Measurements from ENCODE around the gene CTTNBP2.

The CTTNBP2 gene

GRCh38 chr7:117841611-117842010 is 31.6 kb downstream of the CTTNBP2 start:
- H3K27me3 ChIP-seq (ENCODE audit: insufficient read depth, low read length), result no peaks in the 10 kb centered on the region
- H3K4me1 ChIP-seq (ENCODE audit: insufficient read depth, low read length), result no peaks in the 10 kb centered on the region
- no peak overlapping the region for H3K4me3 ChIP-seq (ENCODE audit: low read length)
- H3K36me3 ChIP-seq (ENCODE audit: insufficient read depth, low read length), result no peaks in the 10 kb centered on the region; the same call in 1 of the 2 replicates
- WGBS, result 86% methylated on average over 1 of the region's 2 CpGs
- no peak overlapping the region for H3K9ac ChIP-seq (ENCODE audit: low read depth, low read length)
- 0 out of 2 replicates have a peak, but pooled peaks cover 2% of the 10 kb centered on the region for H3K9me3 ChIP-seq (ENCODE audit: insufficient read depth, low read depth, low read length)
- no peak overlapping the region for H3K27ac ChIP-seq (ENCODE audit: low read depth, low read length)

GRCh38 chr7:117841011-117841410 is 32.2 kb downstream of the CTTNBP2 start:
- H3K4me3 ChIP-seq (ENCODE audit: low read length), result no peak overlapping the region
- H3K4me1 ChIP-seq (ENCODE audit: insufficient read depth, low read length), result peaks cover under 1% of the 10 kb centered on the region; the same call in 1 of the 2 replicates
- 0 out of 2 replicates have a peak, but pooled peaks cover 2% of the 10 kb centered on the region for H3K9me3 ChIP-seq (ENCODE audit: insufficient read depth, low read depth, low read length)
- no peak overlapping the region for H3K9ac ChIP-seq (ENCODE audit: low read depth, low read length)
- H3K27ac ChIP-seq (ENCODE audit: low read depth, low read length), result no peak overlapping the region
- H3K36me3 ChIP-seq (ENCODE audit: insufficient read depth, low read length), result no peaks in the 10 kb centered on the region; the same call in 1 of the 2 replicates
- no peaks in the 10 kb centered on the region for H3K27me3 ChIP-seq (ENCODE audit: insufficient read depth, low read length)

- no peak overlapping the region for H3K4me3 ChIP-seq (ENCODE audit: low read length)
- no peaks in the 10 kb centered on the region for H3K36me3 ChIP-seq (ENCODE audit: insufficient read depth, low read length)
- H3K27me3 ChIP-seq (ENCODE audit: insufficient read depth, low read length), result no peaks in the 10 kb centered on the region
- H3K9me3 ChIP-seq (ENCODE audit: insufficient read depth, low read depth, low read length), result 0 out of 2 replicates have a peak, but pooled peaks cover 2% of the 10 kb centered on the region
- H3K4me1 ChIP-seq (ENCODE audit: insufficient read depth, low read length), result peaks cover 15% of the 10 kb centered on the region
- no peak overlapping the region for H3K27ac ChIP-seq (ENCODE audit: low read depth, low read length)
- H3K9ac ChIP-seq (ENCODE audit: low read depth, low read length), result no peak overlapping the region
Observed at GRCh38 chr7:117839507-117839906, 33.7 kb downstream of the CTTNBP2 start.

- peaks cover 18% of the 10 kb centered on the region for H3K4me1 ChIP-seq (ENCODE audit: insufficient read depth, low read length)
- H3K27ac ChIP-seq (ENCODE audit: low read depth, low read length), result no peak overlapping the region
- H3K9ac ChIP-seq (ENCODE audit: low read depth, low read length), result no peak overlapping the region
- 96% methylated on average over 1 of the region's 1 CpG for WGBS
- H3K27me3 ChIP-seq (ENCODE audit: insufficient read depth, low read length), result no peaks in the 10 kb centered on the region
- H3K36me3 ChIP-seq (ENCODE audit: insufficient read depth, low read length), result no peaks in the 10 kb centered on the region
- H3K9me3 ChIP-seq (ENCODE audit: insufficient read depth, low read depth, low read length), result no peaks in the 10 kb centered on the region
- H3K4me3 ChIP-seq (ENCODE audit: low read length), result no peak overlapping the region
Observed at GRCh38 chr7:117837841-117838240, 35.4 kb downstream of the CTTNBP2 start.

DNA sequence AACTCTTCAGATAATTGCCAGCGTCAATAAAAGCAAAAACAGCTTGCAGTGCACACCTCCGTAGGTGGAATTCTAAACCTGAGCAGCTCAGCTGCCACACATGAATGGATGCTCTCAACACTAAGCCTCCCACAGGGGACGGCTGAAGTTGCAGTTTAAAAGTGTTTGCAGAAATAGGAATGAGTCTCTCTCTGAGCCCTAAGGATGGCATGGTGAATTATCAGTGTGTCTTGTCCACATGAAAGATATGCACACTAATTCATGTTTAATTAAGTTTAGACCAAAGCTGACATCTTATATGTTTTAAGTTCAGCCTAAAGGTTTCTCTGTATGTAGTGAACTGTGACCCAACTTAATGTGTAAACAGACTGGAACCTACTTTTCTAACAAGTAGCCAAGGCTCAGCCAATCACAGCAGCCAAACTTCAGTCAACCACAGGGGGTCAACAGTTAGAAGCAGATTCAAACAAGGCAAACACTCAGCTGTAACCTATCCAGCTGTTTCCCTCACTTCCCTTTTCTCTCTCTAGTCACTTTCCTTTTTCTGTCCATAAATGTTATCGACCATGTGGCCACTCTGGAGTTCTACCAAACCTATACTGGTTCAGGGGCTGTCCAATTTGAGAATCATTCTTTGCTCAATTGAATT is 38.1 kb downstream of the CTTNBP2 start:
- H3K9me3 ChIP-seq (ENCODE audit: insufficient read depth, low read depth, low read length), result no peaks in the 10 kb centered on the region
- H3K9ac ChIP-seq (ENCODE audit: low read depth, low read length), result no peak overlapping the region
- 76% methylated on average over 4 of the region's 4 CpGs for WGBS
- no peaks in the 10 kb centered on the region for H3K36me3 ChIP-seq (ENCODE audit: insufficient read depth, low read length)
- H3K27ac ChIP-seq (ENCODE audit: low read depth, low read length), result peak overlapping the region; percentile 53; the same call in 1 of the 2 replicates
- H3K4me3 ChIP-seq (ENCODE audit: low read length), result no peak overlapping the region
- H3K27me3 ChIP-seq (ENCODE audit: insufficient read depth, low read length), result no peaks in the 10 kb centered on the region
- peaks cover 18% of the 10 kb centered on the region for H3K4me1 ChIP-seq (ENCODE audit: insufficient read depth, low read length)

- Histone ChIP-seq H3K27ac (ENCODE audit: low read depth, low read length) (no peak overlapping the region), H3K9me3 (ENCODE audit: insufficient read depth, low read depth, low read length) (no peaks in the 10 kb centered on the region), H3K4me3 (ENCODE audit: low read length) (no peak overlapping the region), H3K27me3 (ENCODE audit: insufficient read depth, low read length) (no peaks in the 10 kb centered on the region), H3K36me3 (ENCODE audit: insufficient read depth, low read length) (no peaks in the 10 kb centered on the region), H3K4me1 (ENCODE audit: insufficient read depth, low read length) (peaks cover 25% of the 10 kb centered on the region), H3K9ac (ENCODE audit: low read depth, low read length) (no peak overlapping the region)
- WGBS, result 91% methylated on average over 5 of the region's 5 CpGs
Observed at GRCh38 chr7:117830422-117830954, 42.8 kb downstream of the CTTNBP2 start.

DNA sequence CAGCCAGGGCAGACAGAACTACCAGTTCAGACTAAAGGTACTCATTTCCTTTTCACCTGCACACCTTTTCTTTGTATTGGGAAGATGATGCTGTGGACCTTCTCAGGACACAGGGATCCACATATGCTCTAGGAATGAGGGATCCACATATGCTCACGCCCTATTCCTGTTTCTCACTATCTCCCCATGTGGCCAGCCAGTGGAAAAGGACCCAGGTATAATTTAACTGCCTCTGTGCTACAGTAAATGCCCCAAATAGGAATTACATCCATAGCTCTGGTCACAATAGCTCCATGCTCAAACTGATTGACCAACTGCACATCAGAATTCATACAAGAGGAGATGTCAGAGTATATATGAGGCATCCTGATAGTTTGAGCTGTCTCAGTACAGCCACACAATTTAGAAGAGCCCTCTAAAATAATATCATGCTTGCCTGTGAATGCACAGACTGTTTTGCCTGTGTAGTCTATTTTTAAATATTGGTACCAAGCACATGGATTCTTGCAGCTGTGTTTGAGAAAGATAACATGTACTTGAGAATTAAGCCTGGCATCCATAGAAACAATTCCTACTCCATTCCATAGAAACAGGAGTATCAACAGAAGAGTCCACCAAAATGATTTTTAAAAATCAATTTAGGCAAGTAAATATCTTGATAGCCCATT is 43.7 kb downstream of the CTTNBP2 start:
- H3K9ac ChIP-seq (ENCODE audit: low read depth, low read length), result no peak overlapping the region
- no peaks in the 10 kb centered on the region for H3K9me3 ChIP-seq (ENCODE audit: insufficient read depth, low read depth, low read length)
- 85% methylated on average over 1 of the region's 1 CpG for WGBS
- no peaks in the 10 kb centered on the region for H3K36me3 ChIP-seq (ENCODE audit: insufficient read depth, low read length)
- peaks cover 16% of the 10 kb centered on the region for H3K4me1 ChIP-seq (ENCODE audit: insufficient read depth, low read length)
- H3K4me3 ChIP-seq (ENCODE audit: low read length), result no peak overlapping the region
- H3K27me3 ChIP-seq (ENCODE audit: insufficient read depth, low read length), result no peaks in the 10 kb centered on the region
- H3K27ac ChIP-seq (ENCODE audit: low read depth, low read length), result no peak overlapping the region

DNA sequence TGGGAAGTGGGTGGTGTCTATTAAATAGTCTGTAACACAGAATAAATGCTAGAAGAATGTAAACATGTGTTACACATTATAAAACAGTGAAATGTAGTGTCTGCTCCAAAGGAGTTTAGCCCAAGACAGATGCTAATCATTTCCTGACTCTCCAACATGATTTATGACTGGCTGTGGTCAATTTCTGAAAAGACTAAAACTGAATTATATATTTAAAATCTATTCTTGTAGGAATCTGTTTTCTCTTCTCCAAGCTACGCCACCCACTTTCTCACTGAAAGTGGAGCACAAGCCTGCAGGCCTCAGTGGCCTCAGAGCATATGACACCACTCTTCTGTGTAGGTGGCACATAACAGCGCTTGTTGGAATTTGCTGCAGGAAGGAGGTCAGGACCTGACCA is 44.4 kb downstream of the CTTNBP2 start:
- Histone ChIP-seq H3K27me3 (ENCODE audit: insufficient read depth, low read length) (no peaks in the 10 kb centered on the region), H3K4me3 (ENCODE audit: low read length) (no peak overlapping the region), H3K4me1 (ENCODE audit: insufficient read depth, low read length) (peaks cover 12% of the 10 kb centered on the region; the same call in 1 of the 2 replicates), H3K9me3 (ENCODE audit: insufficient read depth, low read depth, low read length) (no peaks in the 10 kb centered on the region), H3K27ac (ENCODE audit: low read depth, low read length) (no peak overlapping the region), H3K36me3 (ENCODE audit: insufficient read depth, low read length) (no peaks in the 10 kb centered on the region), H3K9ac (ENCODE audit: low read depth, low read length) (no peak overlapping the region)
- WGBS, result 90% methylated on average over 2 of the region's 2 CpGs

- no peaks in the 10 kb centered on the region for H3K27me3 ChIP-seq (ENCODE audit: insufficient read depth, low read length)
- no peak overlapping the region for H3K27ac ChIP-seq (ENCODE audit: low read depth, low read length)
- peaks cover 14% of the 10 kb centered on the region for H3K4me1 ChIP-seq (ENCODE audit: insufficient read depth, low read length)
- H3K36me3 ChIP-seq (ENCODE audit: insufficient read depth, low read length), result no peaks in the 10 kb centered on the region; the same call in 1 of the 2 replicates
- H3K9ac ChIP-seq (ENCODE audit: low read depth, low read length), result no peak overlapping the region
- H3K9me3 ChIP-seq (ENCODE audit: insufficient read depth, low read depth, low read length), result no peaks in the 10 kb centered on the region
- WGBS, result 97% methylated on average over 2 of the region's 2 CpGs
- H3K4me3 ChIP-seq (ENCODE audit: low read length), result no peak overlapping the region
Observed at GRCh38 chr7:117827862-117828261, 45.4 kb downstream of the CTTNBP2 start.

DNA sequence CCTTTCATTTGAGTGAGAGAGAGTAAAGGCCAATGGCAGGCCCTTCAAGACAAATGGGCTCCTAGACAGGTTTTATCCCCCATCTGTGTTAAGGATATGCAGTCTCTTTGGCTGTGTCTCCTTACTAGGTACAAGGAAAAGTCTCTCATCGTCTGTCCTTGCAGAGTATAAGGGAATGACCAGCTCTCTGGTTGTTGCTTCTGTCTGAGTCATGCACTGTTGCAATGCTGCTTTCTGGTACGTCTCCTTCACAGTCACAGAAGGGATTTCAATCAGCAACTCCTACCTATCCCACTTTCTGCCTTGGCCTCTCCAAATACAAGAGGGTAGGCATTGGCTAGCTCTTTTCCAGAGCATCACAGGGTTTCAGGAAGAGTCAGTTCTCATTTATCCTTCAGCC is 48.1 kb downstream of the CTTNBP2 start:
- no peak overlapping the region for H3K4me3 ChIP-seq (ENCODE audit: low read length)
- H3K9ac ChIP-seq (ENCODE audit: low read depth, low read length), result no peak overlapping the region
- H3K27ac ChIP-seq (ENCODE audit: low read depth, low read length), result no peak overlapping the region
- H3K27me3 ChIP-seq (ENCODE audit: insufficient read depth, low read length), result no peaks in the 10 kb centered on the region
- peaks cover 17% of the 10 kb centered on the region for H3K4me1 ChIP-seq (ENCODE audit: insufficient read depth, low read length)
- H3K9me3 ChIP-seq (ENCODE audit: insufficient read depth, low read depth, low read length), result no peaks in the 10 kb centered on the region
- H3K36me3 ChIP-seq (ENCODE audit: insufficient read depth, low read length), result no peaks in the 10 kb centered on the region; the same call in 1 of the 2 replicates
- WGBS, result 92% methylated on average over 2 of the region's 2 CpGs

GRCh38 chr7:117824592-117824991 is 48.6 kb downstream of the CTTNBP2 start:
- H3K36me3 ChIP-seq (ENCODE audit: insufficient read depth, low read length), result no peaks in the 10 kb centered on the region; the same call in 1 of the 2 replicates
- H3K4me3 ChIP-seq (ENCODE audit: low read length), result no peak overlapping the region
- H3K27ac ChIP-seq (ENCODE audit: low read depth, low read length), result no peak overlapping the region
- H3K27me3 ChIP-seq (ENCODE audit: insufficient read depth, low read length), result no peaks in the 10 kb centered on the region
- 96% methylated on average over 2 of the region's 2 CpGs for WGBS
- H3K9ac ChIP-seq (ENCODE audit: low read depth, low read length), result no peak overlapping the region
- peaks cover 17% of the 10 kb centered on the region for H3K4me1 ChIP-seq (ENCODE audit: insufficient read depth, low read length)
- no peaks in the 10 kb centered on the region for H3K9me3 ChIP-seq (ENCODE audit: insufficient read depth, low read depth, low read length)

Data from HUES64 (cell line).